Naive B cell (primary cell): ENCODE results near the gene SHB. TPM values are rescaled to one million over a fixed set of nuclear protein-coding genes. Genes with fewer than 3 reads are reported as not detected.
A peak's percentile ranks its signal among the peaks of the same experiment; 100 is the strongest.

Experiments used
- ATAC-seq, 2 donors: fragments of 150-1000 bp; cut with Tn5 transposase; 2 replicates each; pipeline ENCODE4 v1.10.0; 2021; ENCODE audit warnings: low read depth in 2 of 2, mild to moderate bottlenecking in 2 of 2, moderate library complexity in 2 of 2
- DNase-seq: peaks from one replicate; pipeline ENCODE4 v3.0.0; 2022
- H3K27ac Mint-ChIP-seq, 6 donors: one replicate each; pipeline ENCODE4 v1.8.0; 2020 to 2022; ENCODE audit warnings: mild to moderate bottlenecking in 6 of 6, mixed read lengths in 6 of 6, moderate library complexity in 5 of 6, inconsistent platforms in 2 of 6
- H3K27me3 Mint-ChIP-seq, 3 donors: one replicate each; pipeline ENCODE4 v1.8.0; 2021 to 2022; ENCODE audit warnings: mixed read lengths in 3 of 3, mild to moderate bottlenecking in 1 of 3
- H3K36me3 Mint-ChIP-seq, 2 donors: one replicate each; pipeline ENCODE4 v1.8.0; 2020 to 2022; ENCODE audit warnings: mixed read lengths in 2 of 2, inconsistent platforms in 1 of 2, mild to moderate bottlenecking in 1 of 2
- H3K4me1 Mint-ChIP-seq, 3 donors: one replicate each; pipeline ENCODE4 v1.8.0; 2020 to 2022; ENCODE audit warnings: mixed read lengths in 3 of 3, inconsistent platforms in 1 of 3, mild to moderate bottlenecking in 1 of 3, moderate library complexity in 1 of 3
- H3K4me3 Mint-ChIP-seq, 8 donors: one replicate each; pipeline ENCODE4 v1.8.0; 2020 to 2022; ENCODE audit warnings: mild to moderate bottlenecking in 8 of 8, mixed read lengths in 8 of 8, moderate library complexity in 8 of 8, inconsistent platforms in 2 of 8
- H3K9me3 Mint-ChIP-seq, 7 donors: one replicate each; pipeline ENCODE4 v1.8.0; 2020 to 2022; ENCODE audit warnings: mixed read lengths in 7 of 7, mild to moderate bottlenecking in 5 of 7, inconsistent platforms in 2 of 7, moderate library complexity in 1 of 7
- polyA plus RNA-seq, 6 donors: library from polyadenylated mRNA; unstranded; fragments of 300-500 nt; fragmentation: Illumina TruSeq; gene quantifications; one replicate each; pipeline ENCODE4 v1.2.3, GENCODE V29; 2021; ENCODE audit warnings: low read depth in 6 of 6

The SHB gene, protein sequence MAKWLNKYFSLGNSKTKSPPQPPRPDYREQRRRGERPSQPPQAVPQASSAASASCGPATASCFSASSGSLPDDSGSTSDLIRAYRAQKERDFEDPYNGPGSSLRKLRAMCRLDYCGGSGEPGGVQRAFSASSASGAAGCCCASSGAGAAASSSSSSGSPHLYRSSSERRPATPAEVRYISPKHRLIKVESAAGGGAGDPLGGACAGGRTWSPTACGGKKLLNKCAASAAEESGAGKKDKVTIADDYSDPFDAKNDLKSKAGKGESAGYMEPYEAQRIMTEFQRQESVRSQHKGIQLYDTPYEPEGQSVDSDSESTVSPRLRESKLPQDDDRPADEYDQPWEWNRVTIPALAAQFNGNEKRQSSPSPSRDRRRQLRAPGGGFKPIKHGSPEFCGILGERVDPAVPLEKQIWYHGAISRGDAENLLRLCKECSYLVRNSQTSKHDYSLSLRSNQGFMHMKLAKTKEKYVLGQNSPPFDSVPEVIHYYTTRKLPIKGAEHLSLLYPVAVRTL
- polyA plus RNA-seq: under 1 TPM; 0.17 to 0.55 (median 0.27) TPM

GRCh38 chr9:38068701-38069628 lies at the start of gene SHB:
Gene SHB, minus strand, starts transcription at chr9:38069227. Its CDS starts 582 bp downstream, at chr9:38068645.
- Mint-ChIP-seq H3K27me3 (peaks cover 32 to 38% (median 37%) of the 10 kb centered on the region in 3 donors), H3K27ac (peak within 1 kb of the TSS in 3 of 6 donors; percentile 7 to 19 (median 12)), H3K4me1 (peaks cover 16 to 19% (median 16%) of the 10 kb centered on the region in 3 donors), H3K9me3 (no peaks in the 10 kb centered on the region), H3K36me3 (no peaks in the 10 kb centered on the region), H3K4me3 (peak within 1 kb of the TSS; percentile 77 to 95 (median 88))
- ATAC-seq (peak; percentile 79 to 81), DNase-seq (peak; percentile 65)

GRCh38 chr9:38117651-38118050 lies 48.6 kb upstream of the SHB start:
- Mint-ChIP-seq H3K4me1 (peaks cover 0 to 3% (median 0%) of the 10 kb centered on the region in 3 donors), H3K36me3 (peaks cover 0 to 1% of the 10 kb centered on the region in 2 donors), H3K4me3 (no peak overlapping the region), H3K9me3 (peaks cover 0 to 1% (median 0%) of the 10 kb centered on the region in 7 donors), H3K27me3 (peaks cover 21 to 43% (median 24%) of the 10 kb centered on the region in 3 donors), H3K27ac (no peak overlapping the region)
- no peak for ATAC-seq
- no peak for DNase-seq

DNA sequence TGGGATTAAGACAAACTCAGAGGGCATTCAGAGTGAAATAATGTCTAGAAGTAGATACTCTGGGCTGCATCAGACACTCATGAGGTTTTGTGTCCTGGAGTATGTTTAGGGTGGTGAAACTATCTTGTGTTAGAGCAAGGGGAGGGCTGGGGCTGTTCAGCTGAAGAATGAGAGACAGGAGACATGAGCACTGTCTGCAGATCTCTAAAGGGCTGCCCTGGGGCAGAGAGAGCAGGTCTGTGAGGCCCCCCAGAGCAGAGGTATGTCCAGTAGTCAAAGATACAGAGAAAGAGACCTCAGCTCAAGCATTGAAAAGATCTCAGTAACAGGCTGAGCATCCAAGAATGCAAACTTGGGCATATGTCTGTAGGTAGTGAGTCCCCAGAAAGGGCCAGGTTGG lies 45.9 kb upstream of the SHB start:
- DNase-seq: no peak

GRCh38 chr9:38112456-38112855 lies 43.4 kb upstream of the SHB start:
- no peak overlapping the region for H3K4me3 Mint-ChIP-seq
- ATAC-seq: no peak
- H3K4me1 Mint-ChIP-seq: no peaks in the 10 kb centered on the region
- H3K9me3 Mint-ChIP-seq: peaks cover 0 to 3% (median 0%) of the 10 kb centered on the region in 7 donors
- peaks cover 34 to 47% (median 45%) of the 10 kb centered on the region in 3 donors for H3K27me3 Mint-ChIP-seq
- H3K27ac Mint-ChIP-seq: no peak overlapping the region
- H3K36me3 Mint-ChIP-seq: peaks cover 0 to 4% of the 10 kb centered on the region in 2 donors
- DNase-seq: no peak

More for the DNA sequence above, 45.9 kb upstream of the SHB start:
- no peak for ATAC-seq
- Mint-ChIP-seq H3K27me3 (peaks cover 29 to 39% (median 30%) of the 10 kb centered on the region in 3 donors), H3K9me3 (peaks cover 0 to 3% (median 0%) of the 10 kb centered on the region in 7 donors), H3K36me3 (peaks cover 0 to 4% of the 10 kb centered on the region in 2 donors), H3K4me3 (no peak overlapping the region), H3K27ac (no peak overlapping the region), H3K4me1 (peaks cover 0 to 3% (median 0%) of the 10 kb centered on the region in 3 donors)

- ATAC-seq (no peak), DNase-seq (no peak)
- Mint-ChIP-seq H3K27me3 (peaks cover 36 to 49% (median 48%) of the 10 kb centered on the region in 3 donors), H3K4me3 (no peak overlapping the region), H3K4me1 (no peaks in the 10 kb centered on the region), H3K9me3 (peaks cover 0 to 3% (median 0%) of the 10 kb centered on the region in 7 donors), H3K27ac (no peak overlapping the region), H3K36me3 (peaks cover 0 to 4% of the 10 kb centered on the region in 2 donors)
Measured at GRCh38 chr9:38112049-38112448, 43.0 kb upstream of the SHB start.

GRCh38 chr9:38110476-38110875 lies 41.4 kb upstream of the SHB start:
- Mint-ChIP-seq H3K27ac (peak overlapping the region in 1 of 6 donors; percentile 15), H3K27me3 (peaks cover 33 to 49% (median 37%) of the 10 kb centered on the region in 3 donors), H3K36me3 (peaks cover 0 to 4% of the 10 kb centered on the region in 2 donors), H3K9me3 (peaks cover 0 to 3% (median 0%) of the 10 kb centered on the region in 7 donors), H3K4me3 (no peak overlapping the region), H3K4me1 (no peaks in the 10 kb centered on the region)
- DNase-seq (no peak), ATAC-seq (no peak)

GRCh38 chr9:38109601-38110000 lies 40.6 kb upstream of the SHB start:
- no peak for DNase-seq
- peaks cover 25 to 45% (median 36%) of the 10 kb centered on the region in 3 donors for H3K27me3 Mint-ChIP-seq
- no peak overlapping the region for H3K27ac Mint-ChIP-seq
- peaks cover 0 to 4% of the 10 kb centered on the region in 2 donors for H3K36me3 Mint-ChIP-seq
- H3K4me3 Mint-ChIP-seq: no peak overlapping the region
- H3K4me1 Mint-ChIP-seq: no peaks in the 10 kb centered on the region
- ATAC-seq: no peak
- H3K9me3 Mint-ChIP-seq: peaks cover 0 to 3% (median 0%) of the 10 kb centered on the region in 7 donors

GRCh38 chr9:38108326-38108725 lies 39.3 kb upstream of the SHB start:
- DNase-seq: no peak
- peak overlapping the region in 1 of 6 donors; percentile 44 for H3K27ac Mint-ChIP-seq
- H3K4me1 Mint-ChIP-seq: no peaks in the 10 kb centered on the region
- H3K9me3 Mint-ChIP-seq: peaks cover 0 to 7% (median 0%) of the 10 kb centered on the region in 7 donors
- H3K27me3 Mint-ChIP-seq: peaks cover 34 to 54% (median 47%) of the 10 kb centered on the region in 3 donors
- H3K36me3 Mint-ChIP-seq: peaks cover 0 to 8% of the 10 kb centered on the region in 2 donors
- ATAC-seq: no peak
- no peak overlapping the region for H3K4me3 Mint-ChIP-seq

GRCh38 chr9:38107811-38108304 lies 38.8 kb upstream of the SHB start:
- H3K9me3 Mint-ChIP-seq: peaks cover 0 to 7% (median 0%) of the 10 kb centered on the region in 7 donors
- H3K36me3 Mint-ChIP-seq: peaks cover 0 to 9% of the 10 kb centered on the region in 2 donors
- H3K27me3 Mint-ChIP-seq: peaks cover 35 to 56% (median 48%) of the 10 kb centered on the region in 3 donors
- no peak overlapping the region for H3K4me3 Mint-ChIP-seq
- DNase-seq (no peak), ATAC-seq (no peak)
- no peak overlapping the region for H3K27ac Mint-ChIP-seq
- no peaks in the 10 kb centered on the region for H3K4me1 Mint-ChIP-seq

GRCh38 chr9:38107405-38107804 lies 38.4 kb upstream of the SHB start:
- no peaks in the 10 kb centered on the region for H3K4me1 Mint-ChIP-seq
- no peak for ATAC-seq
- peaks cover 0 to 5% (median 0%) of the 10 kb centered on the region in 7 donors for H3K9me3 Mint-ChIP-seq
- peaks cover 0 to 5% of the 10 kb centered on the region in 2 donors for H3K36me3 Mint-ChIP-seq
- H3K27ac Mint-ChIP-seq: no peak overlapping the region
- peaks cover 32 to 54% (median 43%) of the 10 kb centered on the region in 3 donors for H3K27me3 Mint-ChIP-seq
- no peak for DNase-seq
- no peak overlapping the region for H3K4me3 Mint-ChIP-seq

DNA sequence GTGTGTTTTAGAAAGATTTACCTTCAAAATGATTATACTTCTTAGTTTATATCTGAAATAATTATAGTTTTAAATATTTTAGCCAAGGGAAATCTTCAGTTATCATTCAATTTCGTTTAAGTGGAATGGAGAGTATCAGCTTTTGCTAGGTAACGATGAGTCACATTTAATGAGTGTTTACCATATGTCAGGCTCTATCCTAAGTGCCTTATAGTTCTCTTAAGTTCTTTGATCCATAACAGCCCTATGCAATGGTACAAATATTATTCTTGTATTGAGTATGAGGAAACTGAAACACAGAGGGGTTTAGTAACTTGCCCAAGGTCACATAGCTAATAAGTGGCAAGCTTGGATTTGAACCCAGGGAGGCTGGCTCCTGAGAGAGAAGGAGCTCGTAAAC lies 37.5 kb upstream of the SHB start:
- ATAC-seq: no peak
- no peaks in the 10 kb centered on the region for H3K4me1 Mint-ChIP-seq
- peaks cover 0 to 4% of the 10 kb centered on the region in 2 donors for H3K36me3 Mint-ChIP-seq

GRCh38 chr9:38103340-38103739 lies 34.3 kb upstream of the SHB start:
- no peak overlapping the region for H3K4me3 Mint-ChIP-seq
- peaks cover 32 to 49% (median 48%) of the 10 kb centered on the region in 3 donors for H3K27me3 Mint-ChIP-seq
- no peaks in the 10 kb centered on the region for H3K4me1 Mint-ChIP-seq
- H3K27ac Mint-ChIP-seq: no peak overlapping the region
- no peak for ATAC-seq
- H3K36me3 Mint-ChIP-seq: peaks cover 0 to 4% of the 10 kb centered on the region in 2 donors
- no peak for DNase-seq
- H3K9me3 Mint-ChIP-seq: peaks cover 0 to 5% (median 0%) of the 10 kb centered on the region in 7 donors

More for the DNA sequence above, 37.5 kb upstream of the SHB start:
- peaks cover 34 to 53% (median 41%) of the 10 kb centered on the region in 3 donors for H3K27me3 Mint-ChIP-seq
- DNase-seq: no peak
- H3K27ac Mint-ChIP-seq: no peak overlapping the region
- H3K4me3 Mint-ChIP-seq: no peak overlapping the region
- H3K9me3 Mint-ChIP-seq: peaks cover 0 to 5% (median 0%) of the 10 kb centered on the region in 7 donors
